ENCODE results near the gene AOPEP.

Gene AOPEP

GRCh38 chr9:94719878-94720277 is 6.6 kb upstream of the AOPEP start:
- DNase-seq: no peak

DNA sequence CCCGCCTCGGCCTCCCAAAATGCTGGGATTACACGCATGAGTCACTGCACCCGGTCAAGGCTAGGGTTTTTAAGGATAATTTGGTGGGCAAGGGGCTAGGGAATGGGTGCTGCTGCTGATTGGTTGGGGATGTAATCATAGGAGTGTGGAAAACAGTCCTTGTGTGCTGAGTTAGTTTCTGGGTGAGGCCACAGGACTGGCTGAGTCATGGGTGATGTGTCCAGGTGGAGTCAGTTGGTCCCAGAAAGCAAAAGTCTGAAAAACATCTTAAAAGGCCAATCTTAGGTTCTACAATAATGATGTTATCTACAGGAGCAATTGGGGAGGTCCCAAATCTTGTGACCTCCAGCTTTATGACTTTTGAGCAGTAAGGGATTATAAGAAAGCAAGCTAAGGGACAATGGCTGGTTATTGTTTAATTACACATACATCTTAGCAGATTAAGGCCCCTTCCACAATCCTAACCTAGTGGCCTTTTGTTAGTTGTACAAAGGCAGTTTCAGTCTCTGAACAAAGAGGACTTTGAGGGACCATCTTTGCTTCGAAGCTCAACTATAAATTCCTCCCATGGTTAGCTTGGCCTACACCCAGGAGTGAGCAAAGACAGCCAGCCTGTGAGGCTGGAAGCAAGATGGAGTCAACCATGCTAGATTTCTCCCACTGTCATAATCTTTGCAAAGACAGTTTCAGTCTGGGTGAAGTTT is 5.5 kb upstream of the AOPEP start:
- no peak for DNase-seq

DNA sequence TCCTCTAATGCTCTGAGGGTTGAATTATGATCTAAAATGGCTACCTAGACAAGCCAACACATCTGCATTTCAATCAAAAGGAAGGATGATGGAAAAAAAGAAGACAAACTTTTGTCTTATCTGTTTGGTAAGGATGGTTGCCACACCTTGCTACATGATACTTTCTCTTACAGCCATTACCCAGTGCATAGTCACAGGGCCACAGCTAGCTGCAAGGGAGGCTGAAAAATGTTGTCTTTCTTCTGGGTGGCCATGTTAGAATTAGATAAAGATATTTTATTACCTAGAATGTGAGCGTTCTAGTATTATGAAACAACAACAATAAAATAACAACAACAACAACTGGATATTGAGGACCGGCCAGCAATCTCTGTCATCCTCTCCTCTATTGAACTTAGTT is 4.7 kb upstream of the AOPEP start:
- DNase-seq: no peak

DNA sequence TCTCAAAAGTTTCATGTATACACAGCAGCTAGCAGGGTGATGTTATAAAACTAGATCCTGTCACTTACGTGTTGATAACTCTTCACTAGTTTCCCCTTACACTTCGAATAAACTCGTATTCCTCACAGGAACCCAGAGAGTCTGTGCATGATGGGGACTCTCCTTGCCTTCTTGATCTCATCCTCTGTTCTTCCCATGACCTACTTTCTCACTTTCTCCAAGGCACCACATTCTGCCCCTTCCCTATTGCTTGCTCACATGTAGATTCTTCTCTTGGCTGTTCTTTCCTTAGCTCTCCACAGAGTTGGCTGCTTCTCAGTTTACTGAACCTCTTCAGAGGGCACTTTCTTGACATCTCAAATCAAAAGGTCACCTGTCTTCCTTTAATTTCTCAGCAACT is 1.2 kb upstream of the AOPEP start:
- DNase-seq: no peak

- DNase-seq: no peak
Observed at GRCh38 chr9:94728719-94729118, 2.2 kb downstream of the AOPEP start.

DNA sequence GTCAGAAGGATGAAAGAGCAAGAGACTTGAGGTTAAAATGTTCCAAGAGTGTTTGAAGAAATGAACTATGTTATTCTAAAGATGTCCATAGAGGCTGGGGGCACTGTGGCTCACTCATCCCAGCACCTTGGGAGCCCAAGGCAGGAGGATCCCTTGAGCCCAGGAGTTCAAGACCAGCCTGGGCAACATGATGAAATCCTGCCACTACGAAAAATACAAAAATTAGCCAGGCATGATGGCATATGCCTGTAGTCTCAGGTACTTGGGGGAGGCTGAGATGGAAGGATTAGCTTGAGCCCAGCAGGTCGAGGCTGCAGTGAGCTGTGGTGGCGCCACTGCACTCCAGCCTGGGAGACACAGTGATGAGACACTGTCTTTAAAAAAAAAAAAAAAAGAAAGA is 2.7 kb downstream of the AOPEP start:
- DNase-seq: no peak

GRCh38 chr9:94734054-94734754 is 7.7 kb downstream of the AOPEP start:
- DNase-seq: no peak

DNA sequence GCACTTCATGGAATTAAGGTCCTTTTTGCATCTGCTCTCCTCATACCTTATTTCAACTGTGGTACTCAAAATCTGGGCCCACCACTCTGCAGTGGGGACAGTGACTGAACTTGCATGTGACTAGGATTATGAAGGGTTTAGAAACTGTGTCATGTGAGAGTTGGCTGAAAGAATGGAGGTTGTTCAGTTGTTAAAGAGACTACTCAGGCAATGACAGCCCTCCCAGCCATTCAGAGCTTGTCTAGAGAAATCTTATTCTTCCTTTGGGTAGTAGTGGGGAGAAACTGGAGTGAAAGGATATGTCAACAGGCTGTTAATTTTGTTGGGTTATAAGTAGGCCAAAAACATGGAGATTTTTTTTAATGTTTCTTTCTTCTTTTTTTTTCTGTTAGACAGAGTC is 10.3 kb downstream of the AOPEP start:
- no peak for DNase-seq

DNA sequence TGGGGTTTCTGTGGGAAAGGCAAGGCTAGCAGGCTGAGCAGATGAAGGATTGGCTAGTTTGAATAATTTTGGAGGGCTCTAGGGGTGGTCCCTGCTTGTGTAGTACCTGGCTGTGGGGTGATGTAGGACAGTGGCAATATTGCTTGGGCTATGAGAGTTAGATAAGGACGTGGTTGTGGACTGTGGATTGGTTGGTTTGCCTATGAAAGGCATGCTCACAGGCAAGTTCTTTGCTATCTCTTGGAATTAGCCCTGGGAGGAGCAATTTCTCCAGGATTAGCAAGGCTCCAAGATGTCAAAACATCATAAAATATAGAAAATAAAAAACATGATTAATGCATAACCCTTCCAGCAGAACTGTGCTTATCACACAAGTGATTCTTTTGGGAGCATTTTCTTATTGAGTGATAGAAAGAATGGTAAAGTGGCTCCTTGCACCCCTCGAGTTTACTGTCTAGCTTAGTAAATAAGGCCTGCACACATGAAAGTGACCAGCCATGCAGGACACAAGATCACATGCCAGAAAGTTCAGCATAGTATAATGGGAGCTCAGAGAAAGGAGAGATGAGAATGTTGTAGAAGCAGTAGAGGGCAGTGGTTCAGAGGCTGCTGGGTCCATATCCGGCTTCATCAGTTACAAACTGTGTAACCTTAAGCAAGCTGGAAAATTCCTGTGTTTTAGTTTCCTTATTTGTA is 13.8 kb downstream of the AOPEP start:
- no peak for DNase-seq

- DNase-seq: no peak
Observed at GRCh38 chr9:94741866-94742265, 15.4 kb downstream of the AOPEP start.

- no peak for DNase-seq
Observed at GRCh38 chr9:94743035-94743954, 16.8 kb downstream of the AOPEP start.

- DNase-seq: no peak
Observed at GRCh38 chr9:94745806-94746540, 19.5 kb downstream of the AOPEP start.

DNA sequence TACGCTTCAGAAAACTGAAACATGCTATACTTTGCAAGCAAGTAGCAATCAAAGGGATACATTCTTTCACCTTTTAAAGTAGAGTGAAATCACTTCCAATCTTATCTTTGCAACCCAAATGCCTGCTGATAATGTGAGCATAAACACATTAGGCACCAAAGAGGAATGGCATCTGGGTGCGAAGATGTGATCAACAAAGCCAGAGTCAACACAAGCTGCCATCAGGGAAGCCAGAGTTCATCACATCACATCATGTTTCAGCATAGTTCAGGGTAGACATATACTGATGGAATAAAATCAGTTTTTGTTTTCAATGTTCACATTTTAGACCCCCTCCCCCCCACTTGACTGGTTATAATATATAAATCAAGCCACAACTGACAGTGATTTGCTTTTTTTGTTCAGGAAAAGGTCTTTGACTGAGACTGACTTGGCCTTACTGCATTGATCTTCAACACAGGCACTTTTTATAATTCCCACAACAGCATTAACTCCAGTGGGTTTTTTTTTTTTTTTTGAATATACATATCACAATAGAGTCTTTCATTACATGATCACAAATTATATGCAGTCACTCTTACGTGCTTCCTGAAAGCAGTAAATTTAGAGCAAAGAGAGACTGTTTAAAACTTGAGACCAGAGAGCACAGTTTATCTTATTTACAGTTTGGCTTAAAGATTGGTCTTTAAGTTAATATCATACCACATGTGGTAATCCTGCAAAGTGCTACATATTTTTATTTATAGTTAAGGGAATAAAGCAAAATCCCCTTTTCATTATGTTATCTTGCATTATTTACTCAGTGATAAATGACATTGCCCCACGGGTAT is 20.3 kb downstream of the AOPEP start:
- no peak for DNase-seq

- no peak for DNase-seq
Observed at GRCh38 chr9:94754976-94755475, 28.5 kb downstream of the AOPEP start.

GRCh38 chr9:94757158-94757557 is 30.7 kb downstream of the AOPEP start:
- no peak for DNase-seq

GRCh38 chr9:94758031-94758430 is 31.5 kb downstream of the AOPEP start:
- no peak for DNase-seq

DNA sequence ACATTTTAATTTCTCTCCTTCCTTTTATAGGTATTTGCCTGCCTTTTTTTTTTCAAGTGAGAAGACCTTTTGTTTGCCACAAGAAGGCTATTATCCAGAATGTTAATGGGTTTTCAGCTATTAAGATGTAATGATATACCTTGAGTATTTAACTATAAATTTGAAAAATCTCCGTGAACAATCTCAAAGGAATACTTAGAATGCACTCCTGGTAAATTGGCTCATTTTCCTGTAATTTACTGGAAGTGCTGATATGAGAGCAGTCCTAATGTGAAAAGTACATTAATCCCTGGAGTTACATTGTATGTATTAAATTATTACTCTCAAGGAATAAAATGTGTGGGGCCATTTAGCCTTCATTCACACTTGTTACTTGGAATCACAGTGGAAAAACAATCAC is 32.4 kb downstream of the AOPEP start:
- no peak for DNase-seq

GRCh38 chr9:94760010-94760409 is 33.5 kb downstream of the AOPEP start:
- no peak for DNase-seq

DNA sequence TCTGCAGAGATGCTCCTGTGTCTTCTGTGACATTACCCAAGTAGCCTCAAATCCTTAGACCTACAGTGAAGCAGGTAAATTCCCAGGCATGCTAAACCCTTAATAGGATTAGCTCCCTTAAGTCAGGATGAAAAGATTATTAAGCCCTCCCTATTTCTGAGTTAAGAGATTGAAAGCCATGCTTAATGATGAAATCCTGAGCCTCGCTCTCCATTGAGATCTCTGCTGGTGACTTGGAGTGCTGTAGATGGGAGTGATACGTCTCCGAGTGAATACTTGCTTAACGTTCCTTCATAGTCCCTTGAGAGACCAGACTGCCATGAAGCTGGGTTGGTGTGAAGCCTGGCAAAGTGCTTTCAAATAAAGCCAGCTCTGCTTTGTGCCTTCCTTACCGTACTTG is 34.2 kb downstream of the AOPEP start:
- DNase-seq: no peak

DNA sequence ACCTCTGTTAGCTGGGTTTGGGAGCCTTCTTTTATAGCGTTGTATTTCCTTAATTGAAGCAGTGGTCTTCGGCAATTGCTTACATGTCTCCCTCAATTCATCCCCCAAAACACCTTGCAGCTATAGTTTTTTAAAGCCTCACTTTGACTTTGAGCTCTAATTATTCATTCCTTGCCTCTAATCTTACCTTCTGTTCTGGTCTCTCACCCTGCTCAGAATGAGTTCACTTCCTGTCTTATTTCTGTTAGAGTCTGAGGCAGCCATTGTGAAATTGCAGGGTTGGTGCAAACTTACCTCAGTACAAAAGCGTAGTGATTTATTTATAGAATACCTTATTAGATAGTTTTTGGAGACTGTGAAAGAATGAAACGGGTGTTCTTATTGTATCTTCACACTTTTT is 35.0 kb downstream of the AOPEP start:
- no peak for DNase-seq

Data from cerebellar nuclear complex (tissue), 1 donor.